Islet of Langerhans (tissue), 1 donor: ENCODE measurements around the gene SCG3.
A peak's percentile ranks its signal among the peaks of the same experiment; 100 is the strongest.

Experiments
- FAIRE-seq: peaks from one replicate; lab custom pipeline; 2011; peaks lifted over from hg19 to GRCh38; lab: Jason Lieb, UNC

Gene SCG3

GRCh38 chr15:51678096-51678495 is 3.2 kb upstream of the SCG3 start:
- FAIRE-seq, result no peak

- FAIRE-seq, result peak; percentile 72
These were observed 982 bp upstream of the SCG3 start for GRCh38 chr15:51680321-51680720.

- no peak for FAIRE-seq
These were observed 6.3 kb downstream of the SCG3 start for GRCh38 chr15:51687565-51687964.

- FAIRE-seq, result no peak
These were observed 7.6 kb downstream of the SCG3 start for GRCh38 chr15:51688863-51689262.

GRCh38 chr15:51692154-51692553 is 10.9 kb downstream of the SCG3 start:
- FAIRE-seq, result peak; percentile 41

GRCh38 chr15:51696566-51696965 is 15.3 kb downstream of the SCG3 start:
- no peak for FAIRE-seq

GRCh38 chr15:51697163-51697562 is 15.9 kb downstream of the SCG3 start:
- FAIRE-seq, result no peak

- no peak for FAIRE-seq
These were observed 18.1 kb downstream of the SCG3 start for GRCh38 chr15:51699373-51699772.

- no peak for FAIRE-seq
These were observed 21.4 kb downstream of the SCG3 start for GRCh38 chr15:51702710-51703109.

GRCh38 chr15:51706291-51706690 is 25.0 kb downstream of the SCG3 start:
- peak; percentile 30 for FAIRE-seq

- peak; percentile 78 for FAIRE-seq
These were observed 25.8 kb downstream of the SCG3 start for GRCh38 chr15:51706926-51707608.

GRCh38 chr15:51708013-51708412 is 26.7 kb downstream of the SCG3 start:
- FAIRE-seq, result peak; percentile 99

- no peak for FAIRE-seq
These were observed 27.7 kb downstream of the SCG3 start for GRCh38 chr15:51709031-51709430.

GRCh38 chr15:51714162-51714561 is 32.9 kb downstream of the SCG3 start:
- FAIRE-seq, result no peak

- no peak for FAIRE-seq
These were observed 33.6 kb downstream of the SCG3 start for GRCh38 chr15:51714911-51715310.

GRCh38 chr15:51718219-51718618 is 36.9 kb downstream of the SCG3 start:
- FAIRE-seq, result no peak

GRCh38 chr15:51718746-51719145 is 37.4 kb downstream of the SCG3 start:
- no peak for FAIRE-seq

- no peak for FAIRE-seq
These were observed 39.1 kb downstream of the SCG3 start for GRCh38 chr15:51720201-51720995.

GRCh38 chr15:51721199-51721960 is 40.1 kb downstream of the SCG3 start:
- no peak for FAIRE-seq

- no peak for FAIRE-seq
These were observed 42.9 kb downstream of the SCG3 start for GRCh38 chr15:51724199-51724598.

- FAIRE-seq, result no peak
These were observed 43.4 kb downstream of the SCG3 start for GRCh38 chr15:51724673-51725072.

GRCh38 chr15:51726302-51727073 is 45.2 kb downstream of the SCG3 start:
- FAIRE-seq, result peak; percentile 17
